NCI-H1092 treated with DMSO at 0.1 percent for 48 hours (cell line): ENCODE results near the gene SNAI1.
"Not testable (repeated sequence)": the region's sequence is repeated elsewhere in the genome, so short reads cannot be mapped to it uniquely, and the experiment has no call there.

ENCODE experiments used
- DNase-seq: peaks from one replicate; lab custom pipeline; 2025; lab: John Stamatoyannopoulos, UW

Gene SNAI1

GRCh38 chr20:49987015-49987867, 4.5 kb downstream of the SNAI1 start:
- DNase-seq: no peak

GRCh38 chr20:49987868-49988690, 5.3 kb downstream of the SNAI1 start:
- no peak for DNase-seq

- no peak for DNase-seq
Observed at GRCh38 chr20:49989234-49990065, 6.7 kb downstream of the SNAI1 start.

- no peak for DNase-seq
Observed at GRCh38 chr20:49990271-49990720, 7.5 kb downstream of the SNAI1 start.

- DNase-seq: no peak
Observed at GRCh38 chr20:49993301-49993751, 10.5 kb downstream of the SNAI1 start.

GRCh38 chr20:49995586-49995985, 12.8 kb downstream of the SNAI1 start:
- DNase-seq: no peak

GRCh38 chr20:49998478-49999188, 15.9 kb downstream of the SNAI1 start:
- DNase-seq: not testable (repeated sequence)

- no peak for DNase-seq
Observed at GRCh38 chr20:49999329-49999728, 16.5 kb downstream of the SNAI1 start.

- not testable (repeated sequence) for DNase-seq
Observed at GRCh38 chr20:50000548-50001222, 17.9 kb downstream of the SNAI1 start.

GRCh38 chr20:50001784-50002311, 19.1 kb downstream of the SNAI1 start:
- DNase-seq: no peak

GRCh38 chr20:50003253-50003656, 20.5 kb downstream of the SNAI1 start:
- DNase-seq: no peak

- no peak for DNase-seq
Observed at GRCh38 chr20:50004229-50004628, 21.4 kb downstream of the SNAI1 start.

GRCh38 chr20:50005471-50005981, 22.7 kb downstream of the SNAI1 start:
- no peak for DNase-seq

- no peak for DNase-seq
Observed at GRCh38 chr20:50007369-50007768, 24.6 kb downstream of the SNAI1 start.

GRCh38 chr20:50008007-50008406, 25.2 kb downstream of the SNAI1 start:
- DNase-seq: no peak

GRCh38 chr20:50009521-50010454, 27.0 kb downstream of the SNAI1 start:
- DNase-seq: no peak

GRCh38 chr20:50011597-50011996, 28.8 kb downstream of the SNAI1 start:
- not testable (repeated sequence) for DNase-seq

GRCh38 chr20:50012282-50013263, 29.8 kb downstream of the SNAI1 start:
- no peak for DNase-seq
